ENCODE results near the gene ODC1.

GRCh38 chr2:10392548-10392947, 55.6 kb downstream of the ODC1 start:
- no peak for TF ChIP-seq ZNF138 (CRISPR knock-in tag; conservative IDR thresholded peaks at IDR 0.05)
- TF ChIP-seq, protein P1, sequence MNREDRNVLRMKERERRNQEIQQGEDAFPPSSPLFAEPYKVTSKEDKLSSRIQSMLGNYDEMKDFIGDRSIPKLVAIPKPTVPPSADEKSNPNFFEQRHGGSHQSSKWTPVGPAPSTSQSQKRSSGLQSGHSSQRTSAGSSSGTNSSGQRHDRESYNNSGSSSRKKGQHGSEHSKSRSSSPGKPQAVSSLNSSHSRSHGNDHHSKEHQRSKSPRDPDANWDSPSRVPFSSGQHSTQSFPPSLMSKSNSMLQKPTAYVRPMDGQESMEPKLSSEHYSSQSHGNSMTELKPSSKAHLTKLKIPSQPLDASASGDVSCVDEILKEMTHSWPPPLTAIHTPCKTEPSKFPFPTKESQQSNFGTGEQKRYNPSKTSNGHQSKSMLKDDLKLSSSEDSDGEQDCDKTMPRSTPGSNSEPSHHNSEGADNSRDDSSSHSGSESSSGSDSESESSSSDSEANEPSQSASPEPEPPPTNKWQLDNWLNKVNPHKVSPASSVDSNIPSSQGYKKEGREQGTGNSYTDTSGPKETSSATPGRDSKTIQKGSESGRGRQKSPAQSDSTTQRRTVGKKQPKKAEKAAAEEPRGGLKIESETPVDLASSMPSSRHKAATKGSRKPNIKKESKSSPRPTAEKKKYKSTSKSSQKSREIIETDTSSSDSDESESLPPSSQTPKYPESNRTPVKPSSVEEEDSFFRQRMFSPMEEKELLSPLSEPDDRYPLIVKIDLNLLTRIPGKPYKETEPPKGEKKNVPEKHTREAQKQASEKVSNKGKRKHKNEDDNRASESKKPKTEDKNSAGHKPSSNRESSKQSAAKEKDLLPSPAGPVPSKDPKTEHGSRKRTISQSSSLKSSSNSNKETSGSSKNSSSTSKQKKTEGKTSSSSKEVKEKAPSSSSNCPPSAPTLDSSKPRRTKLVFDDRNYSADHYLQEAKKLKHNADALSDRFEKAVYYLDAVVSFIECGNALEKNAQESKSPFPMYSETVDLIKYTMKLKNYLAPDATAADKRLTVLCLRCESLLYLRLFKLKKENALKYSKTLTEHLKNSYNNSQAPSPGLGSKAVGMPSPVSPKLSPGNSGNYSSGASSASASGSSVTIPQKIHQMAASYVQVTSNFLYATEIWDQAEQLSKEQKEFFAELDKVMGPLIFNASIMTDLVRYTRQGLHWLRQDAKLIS (CRISPR knock-in tag; IDR thresholded peaks at IDR 0.05; ENCODE audit: borderline replicate concordance), result no peak
- TF ChIP-seq CTCF (IDR thresholded peaks at IDR 0.05), result no peak
- TF ChIP-seq, protein P2, sequence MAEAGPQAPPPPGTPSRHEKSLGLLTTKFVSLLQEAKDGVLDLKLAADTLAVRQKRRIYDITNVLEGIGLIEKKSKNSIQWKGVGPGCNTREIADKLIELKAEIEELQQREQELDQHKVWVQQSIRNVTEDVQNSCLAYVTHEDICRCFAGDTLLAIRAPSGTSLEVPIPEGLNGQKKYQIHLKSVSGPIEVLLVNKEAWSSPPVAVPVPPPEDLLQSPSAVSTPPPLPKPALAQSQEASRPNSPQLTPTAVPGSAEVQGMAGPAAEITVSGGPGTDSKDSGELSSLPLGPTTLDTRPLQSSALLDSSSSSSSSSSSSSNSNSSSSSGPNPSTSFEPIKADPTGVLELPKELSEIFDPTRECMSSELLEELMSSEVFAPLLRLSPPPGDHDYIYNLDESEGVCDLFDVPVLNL (CRISPR knock-in tag; IDR thresholded peaks at IDR 0.05; ENCODE audit: borderline replicate concordance, low read depth), result no peak
- no peak for TF ChIP-seq MAX (CRISPR knock-in tag; IDR thresholded peaks at IDR 0.05)
- TF ChIP-seq CBFB (CRISPR knock-in tag; IDR thresholded peaks at IDR 0.05; ENCODE audit: low read depth), result no peak
- TF ChIP-seq, protein P3, sequence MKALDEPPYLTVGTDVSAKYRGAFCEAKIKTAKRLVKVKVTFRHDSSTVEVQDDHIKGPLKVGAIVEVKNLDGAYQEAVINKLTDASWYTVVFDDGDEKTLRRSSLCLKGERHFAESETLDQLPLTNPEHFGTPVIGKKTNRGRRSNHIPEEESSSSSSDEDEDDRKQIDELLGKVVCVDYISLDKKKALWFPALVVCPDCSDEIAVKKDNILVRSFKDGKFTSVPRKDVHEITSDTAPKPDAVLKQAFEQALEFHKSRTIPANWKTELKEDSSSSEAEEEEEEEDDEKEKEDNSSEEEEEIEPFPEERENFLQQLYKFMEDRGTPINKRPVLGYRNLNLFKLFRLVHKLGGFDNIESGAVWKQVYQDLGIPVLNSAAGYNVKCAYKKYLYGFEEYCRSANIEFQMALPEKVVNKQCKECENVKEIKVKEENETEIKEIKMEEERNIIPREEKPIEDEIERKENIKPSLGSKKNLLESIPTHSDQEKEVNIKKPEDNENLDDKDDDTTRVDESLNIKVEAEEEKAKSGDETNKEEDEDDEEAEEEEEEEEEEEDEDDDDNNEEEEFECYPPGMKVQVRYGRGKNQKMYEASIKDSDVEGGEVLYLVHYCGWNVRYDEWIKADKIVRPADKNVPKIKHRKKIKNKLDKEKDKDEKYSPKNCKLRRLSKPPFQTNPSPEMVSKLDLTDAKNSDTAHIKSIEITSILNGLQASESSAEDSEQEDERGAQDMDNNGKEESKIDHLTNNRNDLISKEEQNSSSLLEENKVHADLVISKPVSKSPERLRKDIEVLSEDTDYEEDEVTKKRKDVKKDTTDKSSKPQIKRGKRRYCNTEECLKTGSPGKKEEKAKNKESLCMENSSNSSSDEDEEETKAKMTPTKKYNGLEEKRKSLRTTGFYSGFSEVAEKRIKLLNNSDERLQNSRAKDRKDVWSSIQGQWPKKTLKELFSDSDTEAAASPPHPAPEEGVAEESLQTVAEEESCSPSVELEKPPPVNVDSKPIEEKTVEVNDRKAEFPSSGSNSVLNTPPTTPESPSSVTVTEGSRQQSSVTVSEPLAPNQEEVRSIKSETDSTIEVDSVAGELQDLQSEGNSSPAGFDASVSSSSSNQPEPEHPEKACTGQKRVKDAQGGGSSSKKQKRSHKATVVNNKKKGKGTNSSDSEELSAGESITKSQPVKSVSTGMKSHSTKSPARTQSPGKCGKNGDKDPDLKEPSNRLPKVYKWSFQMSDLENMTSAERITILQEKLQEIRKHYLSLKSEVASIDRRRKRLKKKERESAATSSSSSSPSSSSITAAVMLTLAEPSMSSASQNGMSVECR (CRISPR knock-in tag; IDR thresholded peaks at IDR 0.05; ENCODE audit: borderline replicate concordance), result no peak
- TF ChIP-seq NR2C2 (CRISPR knock-in tag; IDR thresholded peaks at IDR 0.05), result no peak
- no peak for TF ChIP-seq NR3C1 (CRISPR knock-in tag; conservative IDR thresholded peaks at IDR 0.05; ENCODE audit: low read depth)
- no peak for TF ChIP-seq FOXK1 (CRISPR knock-in tag; IDR thresholded peaks at IDR 0.05)
- no peak for TF ChIP-seq E2F1 (CRISPR knock-in tag; IDR thresholded peaks at IDR 0.05)
